SK-N-SH (cell line): ENCODE data around the gene TACR2. TPM values are rescaled to one million over a fixed set of nuclear protein-coding genes. Genes with fewer than 3 reads are reported as not detected.

ENCODE experiments used
- CTCF ChIA-PET: fragments of 300-600, 350-600 bp; formaldehyde crosslinking; extraction: SDS; loops from one replicate; lab custom pipeline; 2021; lab: Yijun Ruan, JAX
- POLR2A ChIA-PET: fragments of 350-600 bp; sonication (Branson Sonifier 250); formaldehyde crosslinking; extraction: SDS; loops from one replicate; lab custom pipeline; 2020; ENCODE audit warnings: antibody characterized with exemption, inconsistent platforms; lab: Yijun Ruan, JAX
- DNase-seq: peaks from one replicate; pipeline ENCODE4 v3.0.0; 2012
- H2AFZ ChIP-seq: fragments of 200-600 bp; sonication (generic); 2 replicates; pipeline ENCODE4 v1.8.1; 2016; ENCODE audit warnings: antibody characterized with exemption, mild to moderate bottlenecking, low read depth
- H3F3A ChIP-seq: fragments of 200-600 bp; sonication (generic); replicated peaks from 2 replicates; pipeline ENCODE3; 2016; ENCODE audit warnings: antibody characterized with exemption, mild to moderate bottlenecking; ENCODE audit not compliant: insufficient read depth
- H3K27ac ChIP-seq, 2 experiments: fragments of 200-500 bp in 1 of 2; fragments of 200-600 bp in 1 of 2; sonication (Bioruptor generic) in 1 of 2; sonication (generic), shearing (Covaris generic) in 1 of 2; 2 replicates each; pipeline versions ENCODE4 v1.5.1 to v1.6.1; 2014 to 2016; ENCODE audit warnings: low read depth in 2 of 2, inconsistent platforms in 1 of 2, low read length in 1 of 2, mild to moderate bottlenecking in 1 of 2, mixed read lengths in 1 of 2
- H3K27me3 ChIP-seq: fragments of 200-600 bp; sonication (generic), shearing (Covaris generic); 2 replicates; pipeline ENCODE4 v1.6.1; 2016; ENCODE audit warnings: mixed run types; ENCODE audit not compliant: insufficient read depth
- H3K36me3 ChIP-seq, 2 experiments: fragments of 200-500 bp in 1 of 2; fragments of 200-600 bp in 1 of 2; sonication (Bioruptor generic) in 1 of 2; sonication (generic) in 1 of 2; replicated peaks in 1 of 2; 2 replicates each; pipeline versions ENCODE3 to v1.5.1; 2014 to 2016; ENCODE audit warnings: low read length in 1 of 2, mild to moderate bottlenecking in 1 of 2; ENCODE audit not compliant: insufficient read depth in 2 of 2, control insufficient read depth in 1 of 2
- H3K4me1 ChIP-seq, 2 experiments: fragments of 200-500 bp in 1 of 2; fragments of 200-600 bp in 1 of 2; sonication (Bioruptor generic) in 1 of 2; sonication (generic), shearing (Covaris generic) in 1 of 2; 2 replicates each; pipeline versions ENCODE4 v1.5.1 to v1.6.1; 2014 to 2016; ENCODE audit warnings: low read depth in 1 of 2, low read length in 1 of 2, mixed run types in 1 of 2; ENCODE audit not compliant: insufficient read depth in 2 of 2, control insufficient read depth in 1 of 2
- H3K4me2 ChIP-seq: fragments of 200-600 bp; sonication (generic), shearing (Covaris generic); 2 replicates; pipeline ENCODE4 v1.6.1; 2017; ENCODE audit warnings: mixed run types
- H3K4me3 ChIP-seq, 2 experiments: fragments of 200-500 bp in 1 of 2; fragments of 200-600 bp in 1 of 2; sonication (Bioruptor generic) in 1 of 2; sonication (generic), shearing (Covaris generic) in 1 of 2; 2 replicates each; pipeline versions ENCODE4 v1.5.1 to v1.8.1; 2014 to 2016; ENCODE audit warnings: low read depth in 2 of 2, inconsistent platforms in 1 of 2, low read length in 1 of 2, mild to moderate bottlenecking in 1 of 2, mixed read lengths in 1 of 2, moderate library complexity in 1 of 2
- H3K79me2 ChIP-seq: fragments of 200-600 bp; sonication (generic); 2 replicates; pipeline ENCODE4 v1.8.1; 2017; ENCODE audit warnings: mild to moderate bottlenecking; ENCODE audit not compliant: insufficient read depth
- H3K9ac ChIP-seq: fragments of 200-600 bp; sonication (generic); 2 replicates; pipeline ENCODE4 v1.6.1; 2017; ENCODE audit warnings: mixed run types
- H3K9me2 ChIP-seq: fragments of 200-600 bp; sonication (generic); 2 replicates; pipeline ENCODE4 v1.6.1; 2017; ENCODE audit warnings: mixed run types
- H3K9me3 ChIP-seq: fragments of 200-600 bp; sonication (generic); 2 replicates; pipeline ENCODE4 v1.6.1; 2017; ENCODE audit warnings: mixed run types, mild to moderate bottlenecking, moderate library complexity
- H4K20me1 ChIP-seq: fragments of 200-600 bp; sonication (generic); 2 replicates; pipeline ENCODE4 v1.6.1; 2017; ENCODE audit warnings: mild to moderate bottlenecking, mixed run types; ENCODE audit not compliant: insufficient read depth
- EP300 ChIP-seq, 2 experiments: IDR thresholded peaks; 2 replicates each; pipeline versions ENCODE4 v1.4.0 to v1.6.1; 2012; ENCODE audit warnings: borderline replicate concordance in 1 of 2, low read depth in 1 of 2, low read length in 1 of 2
- FOSL2 ChIP-seq: IDR thresholded peaks from 2 replicates; pipeline ENCODE4 v1.4.0; 2012; ENCODE audit warnings: low read depth, mild to moderate bottlenecking, moderate library complexity, borderline replicate concordance
- FOXM1 ChIP-seq: IDR thresholded peaks from 2 replicates; pipeline ENCODE4 v1.4.0; 2012; ENCODE audit warnings: low read depth, mild to moderate bottlenecking
- GABPA ChIP-seq: IDR thresholded peaks from 2 replicates; pipeline ENCODE4 v1.4.0; 2012; ENCODE audit warnings: low read depth, mild to moderate bottlenecking
- MEF2A ChIP-seq: IDR thresholded peaks from 2 replicates; pipeline ENCODE4 v1.4.0; 2012; ENCODE audit warnings: low read depth, borderline replicate concordance
- NFIC ChIP-seq: IDR thresholded peaks from 2 replicates; pipeline ENCODE4 v1.4.0; 2012; ENCODE audit warnings: borderline replicate concordance
- NRF1 ChIP-seq: IDR thresholded peaks from 2 replicates; pipeline ENCODE4 v1.6.1; 2012; ENCODE audit warnings: low read depth, mild to moderate bottlenecking, low read length
- POLR2AphosphoS5 ChIP-seq: IDR thresholded peaks from 2 replicates; pipeline ENCODE4 v1.6.1; 2012; ENCODE audit warnings: low read depth, low read length
- RAD21 ChIP-seq: IDR thresholded peaks from 2 replicates; pipeline ENCODE4 v1.6.1; 2012; ENCODE audit warnings: mild to moderate bottlenecking, low read length
- RCOR1 ChIP-seq: fragments of 150-350 bp; IDR thresholded peaks from 2 replicates; pipeline ENCODE4 v1.6.1; 2017; ENCODE audit warnings: antibody characterized with exemption, low read length
- SIN3A ChIP-seq: IDR thresholded peaks from 2 replicates; pipeline ENCODE4 v1.6.1; 2012; ENCODE audit warnings: low read depth, mild to moderate bottlenecking, low read length, moderate library complexity, borderline replicate concordance
- SMC3 ChIP-seq: IDR thresholded peaks from 2 replicates; pipeline ENCODE4 v1.6.1; 2012; ENCODE audit warnings: low read depth, low read length, improper control_type of control experiment
- TEAD4 ChIP-seq: IDR thresholded peaks from 2 replicates; pipeline ENCODE4 v1.4.0; 2012; ENCODE audit warnings: mild to moderate bottlenecking, borderline replicate concordance; ENCODE audit not compliant: insufficient read depth
- YY1 ChIP-seq: IDR thresholded peaks from 2 replicates; pipeline ENCODE4 v1.4.0; 2012; ENCODE audit warnings: low read depth, mild to moderate bottlenecking
- WGBS: methylation state at CpG from one replicate; pipeline ENCODE4 v1.1.6; 2017; ENCODE audit warnings: low lambda C conversion rate; 5-methylcytosine and 5-hydroxymethylcytosine counted together
- polyA plus RNA-seq, 3 experiments: library from polyadenylated mRNA; depleted of rRNA; stranded (reverse); fragments of >200 nt; gene quantifications; 2 replicates each; pipeline ENCODE4 v1.2.3, GENCODE V29; 2012
- TF ChIP-seq, protein P1 (sequence below): IDR thresholded peaks from 2 replicates; pipeline ENCODE4 v1.6.1; 2012; ENCODE audit warnings: mild to moderate bottlenecking, low read depth, low read length, moderate library complexity
- TF ChIP-seq, protein P2 (sequence below): IDR thresholded peaks from 2 replicates; pipeline ENCODE4; 2012
- TF ChIP-seq, protein P3 (sequence below): IDR thresholded peaks from 2 replicates; pipeline ENCODE4 v1.4.0; 2012; ENCODE audit warnings: low read depth

TACR2 gene
- polyA plus RNA-seq, 1 of the 3 experiments (the other 2 are of a cell fraction), result 0.02 TPM

DNA sequence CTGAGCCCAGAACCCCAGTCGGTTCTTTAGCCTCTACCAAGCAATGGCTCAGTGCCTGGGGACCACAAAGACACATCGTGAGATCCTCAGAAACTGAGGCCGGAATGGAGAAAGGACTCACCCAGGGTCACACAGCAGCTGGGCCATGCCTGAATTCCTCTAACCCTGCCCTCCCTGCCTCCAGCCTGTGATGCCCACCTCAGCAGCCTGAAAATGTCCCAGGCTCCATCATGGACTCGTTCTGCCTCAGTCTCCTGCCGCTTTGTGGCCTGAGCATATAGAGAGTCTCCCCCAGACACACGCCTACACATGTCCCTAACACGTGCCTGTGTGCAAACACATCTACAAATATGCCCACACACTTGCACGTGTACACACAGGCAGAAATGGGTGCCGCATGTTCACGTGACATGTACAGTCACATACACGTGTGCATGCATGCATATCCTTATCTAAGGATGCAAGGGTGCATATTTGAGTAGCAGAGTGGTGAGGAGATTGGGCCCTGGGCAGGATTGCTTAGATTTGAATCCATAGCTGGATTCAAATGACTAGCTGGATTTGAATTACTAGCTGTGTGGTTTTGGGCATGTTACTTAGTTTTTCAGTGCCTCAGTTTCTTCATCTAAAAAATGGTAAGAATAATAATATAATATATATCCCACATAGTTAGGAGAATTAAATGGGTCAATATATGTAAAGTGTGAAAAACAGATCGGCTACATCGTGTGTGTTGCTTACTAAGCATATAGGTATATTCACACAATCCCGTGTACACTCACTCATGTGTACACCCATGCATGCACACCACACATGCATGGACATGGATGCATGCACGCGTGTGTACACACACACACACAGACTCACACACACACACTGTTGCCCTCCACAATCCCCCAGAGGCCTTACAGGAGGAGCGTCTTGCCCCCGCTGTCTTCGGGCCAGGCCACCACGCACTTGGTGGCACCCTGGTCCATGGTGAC lies 2.4 kb downstream of the TACR2 start:
- CTCF ChIA-PET, result interaction anchor here (0.7 to 3.2 kb wide), 12 partner anchors 8 to 430 kb away, joined by 3 to 22 read pairs (median 6); no protein-coding TSS in a partner anchor
- H3K9me3 ChIP-seq, result no peaks in the 10 kb centered on the region
- no peak overlapping the region for H3K27ac ChIP-seq
- H3K36me3 ChIP-seq, result no peaks in the 10 kb centered on the region
- H3F3A ChIP-seq, result peaks cover 2% of the 10 kb centered on the region
- no peak for DNase-seq
- no peaks in the 10 kb centered on the region for H3K27me3 ChIP-seq
- no peaks in the 10 kb centered on the region for H4K20me1 ChIP-seq
- WGBS, result 77% methylated on average over 18 of the region's 20 CpGs
- no peak overlapping the region for H3K4me3 ChIP-seq
- no peaks in the 10 kb centered on the region for H3K9me2 ChIP-seq
- H3K4me2 ChIP-seq, result no peak overlapping the region
- H3K79me2 ChIP-seq, result no peaks in the 10 kb centered on the region
- TF ChIP-seq SIN3A (no peak), MEF2A (no peak), POLR2AphosphoS5 (no peak), TEAD4 (no peak), RAD21 (no peak), NFIC (no peak), EP300 (IDR thresholded peaks at IDR 0.05; ENCODE audit: borderline replicate concordance in 1 of 2, low read depth in 1 of 2, low read length in 1 of 2) (no peak), SMC3 (no peak), FOXM1 (no peak), GABPA (no peak), FOSL2 (no peak), YY1 (no peak), NRF1 (no peak), RCOR1 (no peak)
- TF ChIP-seq, protein P1, sequence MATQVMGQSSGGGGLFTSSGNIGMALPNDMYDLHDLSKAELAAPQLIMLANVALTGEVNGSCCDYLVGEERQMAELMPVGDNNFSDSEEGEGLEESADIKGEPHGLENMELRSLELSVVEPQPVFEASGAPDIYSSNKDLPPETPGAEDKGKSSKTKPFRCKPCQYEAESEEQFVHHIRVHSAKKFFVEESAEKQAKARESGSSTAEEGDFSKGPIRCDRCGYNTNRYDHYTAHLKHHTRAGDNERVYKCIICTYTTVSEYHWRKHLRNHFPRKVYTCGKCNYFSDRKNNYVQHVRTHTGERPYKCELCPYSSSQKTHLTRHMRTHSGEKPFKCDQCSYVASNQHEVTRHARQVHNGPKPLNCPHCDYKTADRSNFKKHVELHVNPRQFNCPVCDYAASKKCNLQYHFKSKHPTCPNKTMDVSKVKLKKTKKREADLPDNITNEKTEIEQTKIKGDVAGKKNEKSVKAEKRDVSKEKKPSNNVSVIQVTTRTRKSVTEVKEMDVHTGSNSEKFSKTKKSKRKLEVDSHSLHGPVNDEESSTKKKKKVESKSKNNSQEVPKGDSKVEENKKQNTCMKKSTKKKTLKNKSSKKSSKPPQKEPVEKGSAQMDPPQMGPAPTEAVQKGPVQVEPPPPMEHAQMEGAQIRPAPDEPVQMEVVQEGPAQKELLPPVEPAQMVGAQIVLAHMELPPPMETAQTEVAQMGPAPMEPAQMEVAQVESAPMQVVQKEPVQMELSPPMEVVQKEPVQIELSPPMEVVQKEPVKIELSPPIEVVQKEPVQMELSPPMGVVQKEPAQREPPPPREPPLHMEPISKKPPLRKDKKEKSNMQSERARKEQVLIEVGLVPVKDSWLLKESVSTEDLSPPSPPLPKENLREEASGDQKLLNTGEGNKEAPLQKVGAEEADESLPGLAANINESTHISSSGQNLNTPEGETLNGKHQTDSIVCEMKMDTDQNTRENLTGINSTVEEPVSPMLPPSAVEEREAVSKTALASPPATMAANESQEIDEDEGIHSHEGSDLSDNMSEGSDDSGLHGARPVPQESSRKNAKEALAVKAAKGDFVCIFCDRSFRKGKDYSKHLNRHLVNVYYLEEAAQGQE, result no peak
- TF ChIP-seq, protein P2, sequence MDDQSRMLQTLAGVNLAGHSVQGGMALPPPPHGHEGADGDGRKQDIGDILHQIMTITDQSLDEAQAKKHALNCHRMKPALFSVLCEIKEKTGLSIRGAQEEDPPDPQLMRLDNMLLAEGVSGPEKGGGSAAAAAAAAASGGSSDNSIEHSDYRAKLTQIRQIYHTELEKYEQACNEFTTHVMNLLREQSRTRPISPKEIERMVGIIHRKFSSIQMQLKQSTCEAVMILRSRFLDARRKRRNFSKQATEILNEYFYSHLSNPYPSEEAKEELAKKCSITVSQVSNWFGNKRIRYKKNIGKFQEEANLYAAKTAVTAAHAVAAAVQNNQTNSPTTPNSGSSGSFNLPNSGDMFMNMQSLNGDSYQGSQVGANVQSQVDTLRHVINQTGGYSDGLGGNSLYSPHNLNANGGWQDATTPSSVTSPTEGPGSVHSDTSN, result no peak
- TF ChIP-seq, protein P3, sequence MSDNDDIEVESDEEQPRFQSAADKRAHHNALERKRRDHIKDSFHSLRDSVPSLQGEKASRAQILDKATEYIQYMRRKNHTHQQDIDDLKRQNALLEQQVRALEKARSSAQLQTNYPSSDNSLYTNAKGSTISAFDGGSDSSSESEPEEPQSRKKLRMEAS, result no peak
- TF ChIP-seq, all 33 proteins: peak for 0
- Histone ChIP-seq H3K4me1 (peaks cover 0 to 4% of the 10 kb centered on the region in 2 experiments; a peak in 1 of 4 replicates), H2AFZ (no peak overlapping the region), H3K9ac (no peak overlapping the region)
- POLR2A ChIA-PET, result no interaction called here
